Measurements from ENCODE around the gene RFX5.
"Not testable (repeated sequence)": the region's sequence is repeated elsewhere in the genome, so short reads cannot be mapped to it uniquely, and the experiment has no call there.

Gene RFX5

GRCh38 chr1:151356696-151357095 lies 9.6 kb upstream of the RFX5 start:
- Histone ChIP-seq H3K27me3 (ENCODE audit: insufficient read depth, poor library complexity, severe bottlenecking) (no peaks in the 10 kb centered on the region), H3K4me3 (replicated peaks; ENCODE audit: insufficient read depth, low read length) (no peak overlapping the region), H3K27ac (replicated peaks) (no peak overlapping the region)
- no peak for DNase-seq (ENCODE audit: low read depth in 1 of 2, low spot score in 1 of 2)
- TF ChIP-seq GABPA (IDR thresholded peaks at IDR 0.05; ENCODE audit: low read depth) (no peak), REST (IDR thresholded peaks at IDR 0.05; ENCODE audit: insufficient replicate concordance, low read depth) (no peak), CTCF (IDR thresholded peaks at IDR 0.05; ENCODE audit: insufficient read depth, low read length) (no peak), SPI1 (IDR thresholded peaks at IDR 0.05; ENCODE audit: borderline replicate concordance, low read depth) (peak; percentile 88), POLR2AphosphoS5 (IDR thresholded peaks at IDR 0.05; ENCODE audit: low read depth) (no peak)

GRCh38 chr1:151352021-151352718 lies 5.1 kb upstream of the RFX5 start:
- no peak for TF ChIP-seq GABPA (IDR thresholded peaks at IDR 0.05; ENCODE audit: low read depth)
- TF ChIP-seq SPI1 (IDR thresholded peaks at IDR 0.05; ENCODE audit: borderline replicate concordance, low read depth) = no peak
- no peak for TF ChIP-seq CTCF (IDR thresholded peaks at IDR 0.05; ENCODE audit: insufficient read depth, low read length)
- TF ChIP-seq POLR2AphosphoS5 (IDR thresholded peaks at IDR 0.05; ENCODE audit: low read depth) = no peak
- TF ChIP-seq REST (IDR thresholded peaks at IDR 0.05; ENCODE audit: insufficient replicate concordance, low read depth) = no peak
- Histone ChIP-seq H3K27me3 (ENCODE audit: insufficient read depth, poor library complexity, severe bottlenecking) (no peaks in the 10 kb centered on the region), H3K4me3 (replicated peaks; ENCODE audit: insufficient read depth, low read length) (no peak overlapping the region), H3K27ac (replicated peaks) (no peak overlapping the region)
- DNase-seq (ENCODE audit: low read depth in 1 of 2, low spot score in 1 of 2) = no peak

GRCh38 chr1:151350323-151350722 lies 3.3 kb upstream of the RFX5 start:
- not testable (repeated sequence) for H3K27ac ChIP-seq (replicated peaks); H3K4me3 ChIP-seq (replicated peaks; ENCODE audit: insufficient read depth, low read length); DNase-seq (ENCODE audit: low read depth in 1 of 2, low spot score in 1 of 2); H3K27me3 ChIP-seq (ENCODE audit: insufficient read depth, poor library complexity, severe bottlenecking)

- Histone ChIP-seq H3K27me3 (ENCODE audit: insufficient read depth, poor library complexity, severe bottlenecking) (no peaks in the 10 kb centered on the region), H3K27ac (replicated peaks) (peak overlapping the region; percentile 95), H3K4me3 (replicated peaks; ENCODE audit: insufficient read depth, low read length) (peak overlapping the region; percentile 34)
- TF ChIP-seq SPI1 (IDR thresholded peaks at IDR 0.05; ENCODE audit: borderline replicate concordance, low read depth) (no peak), GABPA (IDR thresholded peaks at IDR 0.05; ENCODE audit: low read depth) (no peak), POLR2AphosphoS5 (IDR thresholded peaks at IDR 0.05; ENCODE audit: low read depth) (no peak), CTCF (IDR thresholded peaks at IDR 0.05; ENCODE audit: insufficient read depth, low read length) (no peak), REST (IDR thresholded peaks at IDR 0.05; ENCODE audit: insufficient replicate concordance, low read depth) (no peak)
- no peak for DNase-seq (ENCODE audit: low read depth in 1 of 2, low spot score in 1 of 2)
These were observed 633 bp upstream of the RFX5 start for GRCh38 chr1:151347523-151348246.
